Ovary (tissue), 3 donors: ENCODE measurements around the gene ST6GAL1.

Experiments used
- EP300 ChIP-seq: sonication (generic); formaldehyde crosslinking; IDR thresholded peaks from one replicate; pipeline ENCODE4 v1.6.1; 2017; ENCODE audit warnings: antibody characterized with exemption
- POLR2A ChIP-seq: fragments of 450-650 bp; IDR thresholded peaks from one replicate; pipeline ENCODE4 v1.6.1; 2017; ENCODE audit warnings: antibody characterized with exemption, mild to moderate bottlenecking, moderate library complexity
- TF ChIP-seq, protein P1 (sequence below), 3 donors: fragments of 450-650 bp in 2 of 3; fragments of 200-600 bp in 1 of 3; IDR thresholded peaks; one replicate each; pipeline versions ENCODE4 v1.5.1 to v1.8.0; 2016 to 2022; ENCODE audit warnings: antibody characterized with exemption in 3 of 3, mild to moderate bottlenecking in 1 of 3
- donor health status: DM: no; HTN: no; CAD: no.

DNA sequence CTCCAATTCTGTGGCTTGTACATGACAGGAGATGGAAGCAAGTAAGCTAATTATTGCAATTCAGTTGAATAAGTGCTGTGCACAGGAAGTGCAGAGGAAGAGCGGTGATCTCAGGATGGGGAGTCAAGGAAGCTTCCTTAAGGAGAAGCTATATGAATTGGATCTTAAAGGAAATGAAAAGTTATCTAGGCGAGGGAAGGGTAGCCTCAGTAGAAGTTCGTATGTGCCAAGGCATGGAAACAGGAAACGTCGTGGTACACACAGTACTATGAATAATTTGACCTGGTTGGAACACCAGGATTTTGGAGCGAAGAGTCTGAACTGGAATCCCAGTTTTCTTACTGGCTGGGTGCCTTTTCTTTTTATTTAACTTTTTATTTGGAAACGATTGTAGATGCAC, 39.3 kb downstream of the ST6GAL1 start:
- TF ChIP-seq, protein P1, sequence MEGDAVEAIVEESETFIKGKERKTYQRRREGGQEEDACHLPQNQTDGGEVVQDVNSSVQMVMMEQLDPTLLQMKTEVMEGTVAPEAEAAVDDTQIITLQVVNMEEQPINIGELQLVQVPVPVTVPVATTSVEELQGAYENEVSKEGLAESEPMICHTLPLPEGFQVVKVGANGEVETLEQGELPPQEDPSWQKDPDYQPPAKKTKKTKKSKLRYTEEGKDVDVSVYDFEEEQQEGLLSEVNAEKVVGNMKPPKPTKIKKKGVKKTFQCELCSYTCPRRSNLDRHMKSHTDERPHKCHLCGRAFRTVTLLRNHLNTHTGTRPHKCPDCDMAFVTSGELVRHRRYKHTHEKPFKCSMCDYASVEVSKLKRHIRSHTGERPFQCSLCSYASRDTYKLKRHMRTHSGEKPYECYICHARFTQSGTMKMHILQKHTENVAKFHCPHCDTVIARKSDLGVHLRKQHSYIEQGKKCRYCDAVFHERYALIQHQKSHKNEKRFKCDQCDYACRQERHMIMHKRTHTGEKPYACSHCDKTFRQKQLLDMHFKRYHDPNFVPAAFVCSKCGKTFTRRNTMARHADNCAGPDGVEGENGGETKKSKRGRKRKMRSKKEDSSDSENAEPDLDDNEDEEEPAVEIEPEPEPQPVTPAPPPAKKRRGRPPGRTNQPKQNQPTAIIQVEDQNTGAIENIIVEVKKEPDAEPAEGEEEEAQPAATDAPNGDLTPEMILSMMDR (IDR thresholded peaks at IDR 0.05) = no peak
- TF ChIP-seq POLR2A (no peak), EP300 (no peak)
